Glomerular endothelial cell (primary cell): ENCODE results near the gene DNAJB1. TPM values are rescaled to one million over a fixed set of nuclear protein-coding genes. Genes with fewer than 3 reads are reported as not detected.
A peak's percentile ranks its signal among the peaks of the same experiment; 100 is the strongest.
"Not testable (repeated sequence)": the region's sequence is repeated elsewhere in the genome, so short reads cannot be mapped to it uniquely, and the experiment has no call there.

Source experiments
- DNase-seq: peaks from one replicate; pipeline ENCODE4 v3.0.0-alpha.2; 2011; ENCODE audit warnings: low read depth, low spot score; ENCODE audit errors: extremely low read depth
- total RNA-seq: library from RNA; depleted of rRNA; stranded (reverse); fragments of >200 nt; gene quantifications from 2 replicates; pipeline ENCODE4 v1.2.3, GENCODE V29; 2015

Gene DNAJB1
- total RNA-seq, 1 donor from 2014 or later: 73.6 TPM

DNA sequence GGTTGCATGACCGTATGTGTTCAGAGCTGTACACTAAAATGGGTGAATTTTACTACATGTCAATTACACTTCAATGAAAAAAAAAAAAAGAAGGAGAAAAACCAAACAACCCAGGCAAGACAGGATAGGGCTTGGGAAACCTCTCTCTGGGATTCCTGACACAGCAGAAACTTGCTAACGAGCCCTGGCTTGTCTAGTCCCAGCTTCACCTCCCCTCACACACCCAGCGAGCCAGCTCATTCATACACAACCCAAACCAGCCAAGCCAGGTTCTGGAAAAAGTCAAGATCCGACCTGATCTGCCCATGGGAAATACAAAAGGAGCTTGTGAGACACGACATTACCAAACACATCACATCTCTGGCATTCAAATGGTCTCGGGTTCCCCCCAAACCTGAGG is 7.5 kb upstream of the DNAJB1 start:
- no peak for DNase-seq

DNA sequence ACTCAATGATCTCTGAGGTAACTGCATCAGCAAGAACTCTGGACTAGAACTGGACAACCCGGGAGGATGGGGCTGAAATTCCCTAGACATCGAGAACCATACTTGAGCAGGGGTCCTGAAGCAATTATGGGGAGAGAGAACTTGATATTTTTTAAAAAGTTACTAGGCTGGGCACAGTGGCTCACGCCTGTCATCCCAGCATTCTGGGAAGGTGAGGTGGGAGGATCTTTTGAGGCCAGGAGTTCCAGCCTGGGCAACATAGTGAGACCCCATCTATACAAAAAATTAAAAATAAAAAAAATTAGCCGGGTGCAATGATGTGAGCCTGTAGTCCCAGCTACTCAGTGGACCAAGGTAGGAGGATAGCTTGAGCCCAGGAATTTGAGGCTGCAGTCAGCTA is 2.3 kb upstream of the DNAJB1 start:
- DNase-seq: no peak

DNA sequence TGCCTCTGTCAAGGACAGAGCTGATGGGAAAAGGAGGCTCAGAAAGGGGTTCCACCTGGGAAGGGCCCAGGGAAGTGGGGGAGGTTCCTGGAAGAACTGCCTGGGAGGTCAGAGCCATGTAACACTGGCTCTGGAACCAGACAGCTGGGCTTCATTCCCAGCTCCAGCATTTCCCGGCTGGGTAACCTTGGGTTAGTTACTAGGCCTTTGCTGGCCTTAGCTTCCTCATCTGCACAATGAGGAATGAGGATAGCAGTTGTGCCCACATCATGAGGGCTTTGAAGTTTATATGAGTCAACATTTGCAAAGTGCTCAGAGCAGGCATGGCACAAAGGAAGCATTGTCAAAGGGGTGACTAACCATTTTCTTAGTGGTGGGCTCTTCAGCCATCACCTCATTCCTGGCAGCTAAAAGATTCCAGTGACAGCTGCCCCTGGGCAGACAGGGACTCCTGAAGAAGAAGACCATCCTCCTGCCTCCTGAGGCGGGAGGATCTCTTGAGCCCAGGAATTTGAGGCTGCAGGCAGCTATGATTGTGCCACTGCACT is 1.7 kb upstream of the DNAJB1 start:
- peak; percentile 60 for DNase-seq

DNA sequence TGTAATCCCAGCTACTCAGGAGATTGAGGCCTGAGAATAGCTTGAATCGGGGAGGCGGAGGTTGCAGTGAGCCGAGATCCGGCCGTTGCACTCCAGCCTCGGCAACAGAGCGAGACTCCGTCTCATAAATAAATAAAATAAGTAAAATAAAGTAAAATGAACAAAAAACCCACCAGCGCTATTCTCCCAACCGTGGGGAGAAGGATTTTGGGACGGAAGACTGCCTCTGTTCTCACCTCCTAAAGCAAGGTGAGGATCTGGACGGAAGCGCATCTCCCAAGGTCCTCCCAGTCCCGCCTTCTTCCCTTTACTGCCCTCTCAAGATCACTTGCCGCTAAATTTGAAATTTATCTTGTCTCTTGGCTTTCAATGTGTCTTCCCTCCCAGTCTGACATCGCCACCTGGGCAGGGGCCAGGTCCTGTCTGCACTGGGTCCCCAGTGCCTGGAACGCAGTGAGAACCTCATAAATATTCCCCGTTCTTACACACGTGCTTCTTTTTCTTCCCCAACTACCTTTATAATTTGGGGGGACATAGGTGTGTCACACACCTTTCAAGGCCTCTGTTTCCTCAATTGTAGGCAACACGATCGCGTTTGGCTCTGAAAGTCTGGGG is 1.2 kb upstream of the DNAJB1 start:
- DNase-seq: no peak

DNA sequence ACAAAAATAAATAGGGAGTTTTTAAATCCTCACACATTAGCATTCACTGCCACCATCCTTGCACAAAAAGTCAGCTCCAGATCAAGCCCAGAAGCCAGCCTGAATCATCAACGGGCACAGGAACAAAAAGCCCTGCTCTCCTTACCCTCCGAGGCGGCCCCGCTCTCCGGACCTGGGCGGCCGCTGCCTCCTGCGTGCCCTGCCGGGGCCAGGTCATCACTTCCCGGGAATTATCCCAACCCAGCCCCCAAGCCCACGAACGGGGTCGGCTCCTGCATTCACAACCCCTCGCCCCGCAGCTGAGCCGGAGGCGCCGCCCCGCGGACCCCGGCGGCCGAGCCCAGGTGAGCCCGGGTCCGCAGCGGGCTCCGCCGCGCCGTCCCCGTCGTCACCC is 754 bp downstream of the DNAJB1 start:
- DNase-seq: no peak

DNA sequence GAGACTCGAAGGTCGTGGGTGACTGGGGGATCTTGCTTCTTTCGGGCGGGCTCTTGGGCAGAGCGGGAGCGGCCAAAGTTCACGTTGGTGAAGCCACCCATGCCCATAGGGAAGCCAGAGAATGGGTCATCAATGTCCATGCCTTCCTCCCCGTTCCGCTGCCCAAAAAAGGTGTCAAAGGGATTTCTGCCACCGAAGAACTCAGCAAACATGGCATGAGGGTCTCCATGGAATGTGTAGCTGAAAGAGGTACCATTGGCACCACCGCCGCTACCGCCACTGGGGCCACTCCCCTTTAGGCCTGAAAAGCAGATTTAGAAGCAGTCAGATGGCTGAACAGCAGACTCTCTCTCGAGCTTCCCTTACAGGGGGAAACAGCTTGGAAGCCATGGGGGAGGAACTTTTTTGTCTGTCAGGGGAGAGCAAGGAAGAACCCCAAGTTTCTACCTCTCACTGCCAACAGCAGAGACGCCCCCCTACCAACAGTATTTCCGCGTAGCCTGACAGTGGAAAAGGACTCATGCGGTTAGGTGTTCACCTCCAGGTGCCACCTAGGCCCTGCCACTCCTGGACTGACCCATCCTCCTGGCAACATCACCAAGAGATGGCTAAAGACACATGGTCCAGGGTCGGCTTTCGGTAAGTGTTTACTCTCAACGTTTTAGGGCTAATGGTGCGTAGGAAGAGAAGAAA is 1.3 kb downstream of the DNAJB1 start:
- DNase-seq: no peak

DNA sequence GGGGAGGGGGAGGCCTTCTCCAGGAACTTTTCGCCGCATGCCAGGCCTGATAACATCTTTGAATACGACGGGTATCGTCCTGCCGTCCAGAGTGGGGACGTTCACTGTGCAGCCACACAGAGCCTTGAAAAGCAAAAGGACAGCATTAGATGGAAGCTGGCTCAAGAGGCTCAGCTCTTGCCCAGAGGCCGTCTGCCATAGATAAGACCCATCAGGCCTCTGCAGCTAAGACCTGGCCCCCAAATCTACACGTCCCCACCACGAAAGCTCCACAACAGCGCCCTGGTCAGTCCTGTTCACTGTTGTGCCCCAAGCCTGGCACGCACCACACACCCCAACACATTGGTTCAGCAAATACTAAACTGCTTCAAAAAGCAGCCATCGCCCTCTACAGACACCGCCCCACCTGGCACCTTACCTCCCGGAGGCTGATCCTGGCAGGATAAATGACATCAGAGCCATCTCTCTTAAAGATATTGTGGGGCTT is 2.1 kb downstream of the DNAJB1 start:
- no peak for DNase-seq

DNA sequence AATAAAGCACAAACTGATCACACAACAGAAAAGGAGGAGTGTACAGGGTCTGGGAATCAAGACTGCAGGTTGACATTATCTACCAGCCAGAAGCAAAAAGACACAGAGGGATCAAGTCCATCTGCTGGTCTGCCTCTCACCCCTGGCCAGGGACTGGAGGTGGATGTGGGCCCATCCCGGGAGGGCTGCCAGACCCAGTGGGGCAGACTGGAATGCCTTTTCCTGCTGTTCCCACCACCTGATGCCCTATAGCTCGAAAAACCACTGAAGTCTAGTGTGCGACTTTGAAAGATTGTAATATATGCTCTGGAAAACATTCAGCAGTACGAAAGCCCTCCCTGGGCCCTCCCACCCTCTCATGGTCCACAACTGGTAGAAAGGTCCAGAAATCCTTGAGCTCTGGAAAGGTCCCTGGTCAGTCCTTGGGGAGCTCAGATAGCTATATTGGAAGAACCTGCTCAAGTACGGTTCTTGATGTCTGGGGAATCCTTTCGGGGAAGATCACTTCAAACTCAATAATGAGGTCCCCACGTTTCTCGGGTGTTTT is 2.6 kb downstream of the DNAJB1 start:
- DNase-seq: no peak

DNA sequence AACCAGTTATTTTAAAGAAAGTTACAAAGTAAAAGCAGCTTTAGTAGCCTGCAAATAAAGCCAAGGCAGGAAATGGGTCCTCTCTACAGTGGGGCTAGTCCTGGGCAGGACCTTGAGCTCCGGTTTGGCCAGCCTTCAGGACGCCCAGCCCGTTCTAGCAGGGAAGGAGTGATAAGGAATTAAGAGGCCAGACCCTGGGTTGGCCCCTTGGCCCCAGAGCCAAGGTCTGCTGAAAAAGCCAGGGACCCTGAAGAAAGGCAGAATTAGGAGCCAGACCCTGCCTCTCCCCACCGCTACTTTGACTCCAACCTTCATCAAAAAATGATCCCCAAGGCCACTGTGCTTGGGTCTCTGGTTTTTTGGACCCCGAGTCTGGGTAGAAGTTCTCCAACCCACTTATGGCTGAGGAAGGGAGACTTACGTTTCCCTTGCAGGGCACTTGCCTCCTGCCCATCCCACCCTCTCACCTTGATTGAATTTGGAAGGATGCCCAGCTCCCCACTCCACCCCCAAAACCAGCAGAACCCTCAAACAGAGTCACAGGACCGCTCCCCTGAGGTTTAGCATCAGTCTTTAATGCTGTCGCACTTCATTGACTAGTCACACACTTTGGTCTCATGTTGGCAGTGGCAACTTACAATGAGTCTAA is 3.9 kb downstream of the DNAJB1 start:
- DNase-seq: no peak

DNA sequence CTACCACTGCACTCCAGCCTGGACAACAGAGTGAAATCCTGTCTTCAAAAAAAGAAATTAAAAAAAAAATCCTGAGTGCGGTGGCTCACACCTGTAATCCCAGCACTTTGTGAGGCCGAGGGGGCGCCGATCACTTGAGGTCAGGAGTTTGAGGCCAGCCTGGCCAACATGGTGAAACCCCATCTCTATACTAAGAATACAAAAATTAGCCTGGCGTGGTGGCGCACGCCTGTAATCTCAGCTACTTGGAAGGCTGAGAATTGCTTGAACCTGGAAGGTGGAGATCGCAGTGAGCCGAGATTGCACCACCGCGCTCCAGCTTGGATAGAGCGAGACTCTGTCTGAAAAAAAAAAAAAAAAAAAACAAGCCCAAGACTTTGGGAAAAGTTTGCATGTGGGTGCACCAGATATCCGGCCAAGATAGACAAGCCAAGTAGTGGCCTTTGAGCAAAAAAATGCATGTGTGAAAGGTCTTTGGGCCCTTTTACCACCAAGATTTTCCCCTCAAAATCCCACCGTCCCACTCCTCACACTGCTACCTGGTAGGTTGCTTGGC is 5.7 kb downstream of the DNAJB1 start:
- no peak for DNase-seq

DNA sequence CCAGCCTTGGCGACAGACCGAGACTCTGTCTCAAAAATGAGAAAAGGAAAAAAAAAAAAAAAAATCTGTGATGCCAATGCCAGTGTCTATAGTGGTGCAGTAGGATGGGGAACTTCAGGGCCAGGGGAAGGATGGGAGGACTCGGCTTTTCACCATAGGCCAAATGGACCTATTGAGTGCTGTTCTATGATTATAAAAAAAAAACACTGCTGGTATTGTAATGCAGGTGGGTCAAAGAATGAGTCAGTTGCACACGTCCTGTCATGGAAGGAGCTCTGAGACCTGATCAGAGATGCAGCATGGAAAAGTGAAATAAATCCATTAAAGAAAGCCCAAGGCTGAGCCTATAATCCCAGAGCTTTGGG is 7.0 kb downstream of the DNAJB1 start:
- DNase-seq: no peak

DNA sequence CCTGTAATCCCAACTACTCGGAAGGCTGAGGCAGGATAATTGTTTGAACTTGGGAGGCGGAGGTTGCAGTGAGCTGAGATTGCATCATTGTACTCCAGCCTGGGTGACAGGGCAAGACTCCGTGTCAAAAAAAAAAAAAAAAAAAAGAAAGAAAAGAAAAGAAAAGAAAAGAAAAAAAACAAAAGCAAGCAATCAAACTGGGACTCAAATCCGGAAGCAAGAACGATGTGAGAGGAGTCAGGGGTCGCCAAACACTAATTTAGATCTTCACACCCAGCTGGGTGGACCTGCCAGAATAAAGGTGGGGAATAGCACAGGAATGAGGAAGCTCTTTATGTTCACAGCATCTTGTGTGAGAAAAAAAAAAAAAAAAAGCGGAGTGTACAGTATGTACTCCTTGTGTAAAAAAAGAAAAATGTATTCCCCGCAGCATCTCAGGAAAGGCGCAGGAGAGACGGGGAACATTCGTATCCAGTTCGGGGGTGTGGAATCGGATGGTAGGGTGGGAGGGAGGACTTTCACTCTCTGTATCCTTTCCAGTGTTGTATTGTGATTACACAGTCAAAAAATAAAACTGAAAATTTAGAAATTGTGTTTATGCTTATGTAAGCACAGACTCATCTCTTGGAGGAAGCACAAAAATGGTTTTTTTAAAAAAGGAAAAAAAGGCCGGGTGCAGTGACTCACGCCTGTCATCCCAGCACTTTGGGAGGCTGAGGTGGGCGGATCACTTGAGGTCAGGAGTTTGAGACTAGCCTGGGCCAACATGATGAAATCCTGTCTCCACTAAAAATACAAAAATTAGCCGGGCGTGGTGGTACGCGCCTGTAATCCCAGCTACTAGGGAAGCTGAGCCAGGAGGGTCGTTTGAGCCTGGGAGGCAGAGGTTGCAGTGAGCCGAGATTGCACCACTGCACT is 7.6 kb downstream of the DNAJB1 start:
- no peak for DNase-seq

DNA sequence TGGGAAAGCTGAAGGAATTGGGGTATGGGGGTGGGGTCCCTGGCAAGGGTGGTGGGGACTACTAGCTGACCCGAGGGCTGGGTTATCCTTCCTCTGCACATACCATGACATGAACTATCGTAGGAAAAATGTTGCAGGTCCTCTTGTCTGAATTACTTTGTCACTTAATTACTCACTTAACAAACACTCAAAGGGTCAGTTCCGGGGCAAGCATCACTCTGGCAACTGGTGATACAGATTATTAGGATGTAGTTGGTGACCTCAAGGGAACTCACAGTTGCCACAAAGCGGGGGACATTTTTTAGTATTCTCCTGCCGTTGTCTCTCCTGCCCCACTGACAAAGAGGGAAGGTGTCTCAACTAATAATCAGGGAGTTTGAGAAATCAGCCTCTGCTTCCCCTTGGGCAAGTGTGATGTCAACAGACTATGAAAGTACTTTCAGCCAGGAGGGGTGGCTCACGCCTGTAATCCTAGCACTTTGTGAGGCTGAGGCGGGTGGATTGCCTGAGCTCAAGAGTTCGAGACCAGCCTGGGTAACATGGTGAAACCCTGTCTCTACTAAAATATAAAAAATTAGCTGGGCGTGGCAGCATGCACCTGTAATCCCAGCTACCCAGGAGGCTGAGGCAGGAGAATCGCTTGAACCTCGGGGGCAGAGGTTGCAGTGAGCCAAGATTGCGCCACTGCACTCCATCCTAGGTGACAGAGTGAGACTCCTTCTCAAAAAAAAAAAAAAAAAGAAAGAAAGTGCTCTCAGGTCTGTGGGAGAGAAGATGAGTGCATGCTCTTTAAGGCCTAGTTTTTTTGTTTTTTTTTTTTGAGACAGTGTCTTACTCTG is 10.3 kb downstream of the DNAJB1 start:
- DNase-seq: no peak

DNA sequence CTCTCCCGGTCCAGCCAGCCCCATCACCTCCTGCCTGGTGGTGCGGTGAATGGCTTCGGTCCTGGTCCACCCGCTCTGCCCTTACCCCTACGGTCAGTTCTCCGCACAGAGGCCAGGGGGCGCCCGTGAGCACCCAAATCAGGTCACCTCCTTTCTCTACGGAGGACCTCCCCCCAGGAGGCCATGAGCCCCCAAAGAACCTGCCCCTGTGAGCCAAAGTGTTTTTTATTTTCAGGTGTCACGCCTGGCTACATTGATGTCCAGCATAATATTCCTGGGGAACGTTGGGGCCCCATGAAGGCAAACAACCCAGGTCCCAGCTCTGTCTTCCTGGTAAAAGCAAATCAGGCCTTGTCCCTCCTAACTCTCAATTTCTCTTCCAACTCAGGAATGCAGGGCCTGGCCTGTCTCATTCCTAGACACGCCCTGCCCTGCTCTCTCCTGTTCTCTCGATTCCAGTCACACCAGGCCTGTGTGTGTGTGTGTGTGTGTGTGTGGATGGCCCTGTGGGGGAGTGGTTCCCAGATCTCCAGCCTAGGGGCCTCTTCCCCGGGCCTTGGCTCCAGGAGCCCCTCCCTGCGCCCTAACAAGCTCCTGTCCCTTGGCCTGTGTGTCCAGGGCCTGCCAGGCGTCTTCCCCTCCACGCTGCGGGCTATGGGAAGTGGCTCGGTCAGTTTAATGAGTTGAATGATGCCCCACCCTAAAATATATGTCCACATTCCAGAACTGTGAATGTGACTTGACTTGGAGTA is 12.5 kb downstream of the DNAJB1 start:
- DNase-seq: no peak

DNA sequence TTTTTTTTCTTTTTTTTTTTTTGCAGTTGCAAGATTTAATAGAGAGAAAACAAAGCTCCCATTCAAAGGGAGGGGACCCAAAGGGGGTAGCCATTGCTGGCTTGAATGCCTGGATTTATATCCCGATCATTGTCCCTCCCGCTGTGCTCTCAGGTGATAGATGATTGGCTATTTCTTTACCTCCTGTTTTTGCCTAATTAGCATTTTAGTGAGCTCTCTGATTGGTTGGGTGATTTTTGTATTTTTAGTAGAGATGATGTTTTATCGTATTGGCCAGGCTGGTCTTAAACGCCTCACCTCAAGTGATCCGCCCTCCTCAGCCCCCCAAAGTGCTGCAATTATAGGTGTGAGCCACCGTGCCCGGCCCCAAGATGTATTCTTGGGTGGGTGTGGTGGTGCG is 13.6 kb downstream of the DNAJB1 start:
- not testable (repeated sequence) for DNase-seq

DNA sequence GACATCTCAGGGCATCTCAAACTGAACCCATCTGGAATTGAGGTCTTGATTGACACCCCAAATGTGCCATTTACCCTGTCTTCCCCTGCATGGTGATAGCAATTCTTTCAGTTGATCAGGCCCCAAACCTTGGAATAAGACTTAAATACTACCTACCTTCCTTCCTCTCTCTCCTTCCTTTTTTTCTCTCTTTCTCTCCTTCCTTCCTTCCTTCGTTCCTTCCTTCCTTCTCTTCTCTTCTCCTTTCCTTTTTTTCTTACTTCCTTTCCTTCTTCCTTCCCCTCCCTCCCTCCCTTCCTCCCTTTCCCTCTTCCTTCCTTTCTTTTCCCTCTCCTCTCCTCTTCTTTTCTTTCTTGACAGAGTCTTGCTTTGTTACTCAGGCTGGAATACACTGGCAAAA is 14.9 kb downstream of the DNAJB1 start:
- DNase-seq: no peak

DNA sequence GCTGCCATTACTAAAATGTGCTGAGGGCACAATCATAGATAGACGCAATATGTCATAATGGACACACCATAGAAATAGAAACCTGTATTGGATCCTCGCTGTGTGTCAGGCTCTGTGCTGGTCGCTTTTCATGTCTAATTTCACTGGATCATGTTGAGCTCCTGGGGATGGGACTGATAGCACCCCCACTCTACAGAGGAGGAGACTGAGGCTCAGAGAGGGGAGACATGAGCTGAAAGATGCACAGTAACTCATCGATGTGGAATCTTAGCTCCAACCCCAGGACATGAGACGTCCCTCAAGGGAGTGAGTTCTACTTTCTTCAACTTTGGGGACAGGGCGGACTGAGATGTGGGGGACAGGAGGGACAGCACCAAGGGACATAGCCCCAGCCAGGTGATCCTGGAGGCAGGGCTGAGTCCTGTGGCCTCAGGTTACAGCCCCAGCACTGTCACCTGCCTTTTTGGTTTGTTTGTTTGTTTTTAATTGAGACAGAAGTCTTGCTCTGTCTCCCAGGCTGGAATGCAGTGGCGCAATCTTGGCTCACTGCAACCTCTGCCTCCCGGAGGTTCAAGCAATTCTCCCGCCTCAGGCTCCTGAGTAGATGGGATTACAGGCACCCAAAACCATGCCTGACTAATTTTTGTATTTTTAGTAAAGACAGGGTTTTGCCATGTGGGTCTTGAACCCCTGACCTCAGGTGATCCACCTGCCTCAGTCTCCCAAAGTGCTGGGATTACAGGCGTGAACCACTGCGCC is 15.7 kb downstream of the DNAJB1 start:
- no peak for DNase-seq
